K562 (cell line): ENCODE results near the gene TARBP2.

ENCODE experiments used
- EZH2 ChIP-seq: IDR thresholded peaks from 2 replicates; pipeline ENCODE4 v1.6.1; 2012; ENCODE audit warnings: low read depth, mild to moderate bottlenecking, inconsistent platforms, low read length, borderline replicate concordance
- RFX5 ChIP-seq: IDR thresholded peaks from 2 replicates; pipeline ENCODE4 v1.6.1; 2011; ENCODE audit warnings: low read depth, mild to moderate bottlenecking, improper control_type of control experiment, low read length
- SP2 ChIP-seq: IDR thresholded peaks from 2 replicates; pipeline ENCODE4 v1.6.1; 2011; ENCODE audit warnings: mild to moderate bottlenecking, low read depth, low read length, moderate library complexity; ENCODE audit not compliant: poor library complexity, severe bottlenecking; ENCODE audit errors: extremely low read depth
- ZNF316 ChIP-seq: fragments of 450-650 bp; IDR thresholded peaks from 2 replicates; pipeline ENCODE4 v1.6.1; 2016
- TF ChIP-seq, protein P1 (sequence below): sonication (generic); formaldehyde crosslinking; IDR thresholded peaks from 2 replicates; pipeline ENCODE4 v1.5.0; 2020; ENCODE audit warnings: missing genetic modification reagents

DNA sequence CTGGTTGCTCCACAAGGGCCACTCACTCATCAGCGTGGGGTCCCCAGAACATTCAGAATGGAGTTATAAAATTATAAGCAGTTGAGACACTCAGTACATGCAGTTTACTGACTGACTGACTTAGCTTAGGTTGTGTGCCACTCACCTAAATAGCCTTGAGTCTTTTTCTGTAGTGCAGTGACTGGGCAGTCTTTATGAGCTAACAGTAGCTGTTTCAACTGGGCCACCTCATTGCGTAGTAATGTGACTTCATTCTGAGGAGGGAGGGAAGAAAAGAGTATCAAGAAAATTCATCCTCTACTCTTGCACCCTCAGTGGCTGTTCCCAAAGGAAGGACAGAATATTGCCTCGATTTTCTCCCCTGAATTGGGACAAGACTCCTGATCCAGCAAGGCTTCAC is 22.0 kb downstream of the TARBP2 start:
- TF ChIP-seq ZNF316, result no peak
- no peak for TF ChIP-seq SP2
- TF ChIP-seq RFX5, result no peak
- TF ChIP-seq, protein P1, sequence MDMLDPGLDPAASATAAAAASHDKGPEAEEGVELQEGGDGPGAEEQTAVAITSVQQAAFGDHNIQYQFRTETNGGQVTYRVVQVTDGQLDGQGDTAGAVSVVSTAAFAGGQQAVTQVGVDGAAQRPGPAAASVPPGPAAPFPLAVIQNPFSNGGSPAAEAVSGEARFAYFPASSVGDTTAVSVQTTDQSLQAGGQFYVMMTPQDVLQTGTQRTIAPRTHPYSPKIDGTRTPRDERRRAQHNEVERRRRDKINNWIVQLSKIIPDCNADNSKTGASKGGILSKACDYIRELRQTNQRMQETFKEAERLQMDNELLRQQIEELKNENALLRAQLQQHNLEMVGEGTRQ (CRISPR knock-in tag), result no peak
- no peak for TF ChIP-seq EZH2
